Activated T-cell treated with anti-CD3 and anti-CD28 coated beads, Interleukin-2, amount 50 U/mL, for 4 hours (primary cell): ENCODE data around the gene FILIP1L. TPM values are rescaled to one million over a fixed set of nuclear protein-coding genes. Genes with fewer than 3 reads are reported as not detected.

Experiments used
- ATAC-seq, 2 donors: fragments of 200-7000 bp; cut with Tn5 transposase; one replicate each; pipeline ENCODE4 v1.10.0; 2021
- DNase-seq: peaks from one replicate; pipeline ENCODE4 v3.0.0-alpha.2; 2020
- H3K27me3 Mint-ChIP-seq: one replicate; pipeline ENCODE4 v1.8.0; 2021; ENCODE audit warnings: low read depth, mixed read lengths
- H3K36me3 Mint-ChIP-seq: one replicate; pipeline ENCODE4 v1.8.0; 2022; ENCODE audit warnings: mixed read lengths; ENCODE audit not compliant: insufficient read depth
- H3K4me1 Mint-ChIP-seq: one replicate; pipeline ENCODE4 v1.8.0; 2021; ENCODE audit warnings: low read depth, mixed read lengths
- H3K4me3 Mint-ChIP-seq: one replicate; pipeline ENCODE4 v1.8.0; 2021; ENCODE audit warnings: mild to moderate bottlenecking, moderate library complexity, mixed read lengths
- H3K9me3 Mint-ChIP-seq: one replicate; pipeline ENCODE4 v1.8.0; 2021; ENCODE audit warnings: mixed read lengths
- total RNA-seq, 3 donors: library from RNA; stranded (reverse); gene quantifications; one replicate each; pipeline ENCODE4 v1.2.1, GENCODE V29; 2021

The FILIP1L gene
- total RNA-seq, 3 donors from 2014 or later: 0.08 to 0.28 TPM; not detected in 1

DNA sequence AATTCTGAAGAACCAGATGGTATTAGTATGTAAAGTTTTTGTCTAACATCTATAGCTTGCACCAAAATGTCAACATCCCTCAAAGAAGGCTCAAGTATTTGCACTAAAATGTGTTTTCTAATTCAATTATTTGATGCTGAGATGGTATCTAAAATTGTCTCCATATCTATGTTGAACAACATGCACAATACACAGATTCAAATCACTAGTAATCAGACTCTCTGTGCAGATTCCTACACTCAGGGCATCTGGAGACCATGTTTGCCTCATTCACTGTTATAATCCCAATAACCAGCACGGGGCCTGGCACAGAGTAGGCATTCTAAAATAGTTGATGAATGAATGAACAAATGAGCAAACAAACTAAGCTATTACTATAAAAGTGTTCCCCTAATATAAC, 2.6 kb downstream of the FILIP1L start:
- ATAC-seq (no peak), DNase-seq (no peak)
- Mint-ChIP-seq H3K4me1 (no peaks in the 10 kb centered on the region), H3K36me3 (peaks cover 9% of the 10 kb centered on the region), H3K27me3 (no peaks in the 10 kb centered on the region), H3K9me3 (no peaks in the 10 kb centered on the region), H3K4me3 (no peak overlapping the region)

DNA sequence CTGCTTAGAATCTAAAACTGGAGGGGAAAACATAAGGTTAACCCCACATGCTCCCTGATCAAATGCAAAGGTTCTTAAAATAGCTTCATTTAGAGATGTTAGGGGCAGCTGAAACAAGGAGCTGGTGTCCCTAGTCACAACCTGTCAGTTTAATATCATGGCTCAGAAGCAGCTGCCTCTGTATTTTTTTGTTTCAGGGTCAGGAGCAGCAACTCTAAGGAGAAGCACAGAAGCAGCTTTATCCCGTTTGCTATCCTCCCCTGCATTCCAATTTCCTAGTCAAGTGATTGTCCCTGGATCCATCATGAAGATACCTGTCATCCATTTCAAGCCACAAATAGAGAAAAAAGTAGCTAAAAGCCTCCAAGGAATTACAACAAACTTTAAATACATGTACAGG, 4.1 kb downstream of the FILIP1L start:
- ATAC-seq (no peak), DNase-seq (no peak)
- peaks cover 9% of the 10 kb centered on the region for H3K36me3 Mint-ChIP-seq
- H3K9me3 Mint-ChIP-seq: no peaks in the 10 kb centered on the region
- no peaks in the 10 kb centered on the region for H3K27me3 Mint-ChIP-seq
- no peak overlapping the region for H3K4me3 Mint-ChIP-seq
- no peaks in the 10 kb centered on the region for H3K4me1 Mint-ChIP-seq

DNA sequence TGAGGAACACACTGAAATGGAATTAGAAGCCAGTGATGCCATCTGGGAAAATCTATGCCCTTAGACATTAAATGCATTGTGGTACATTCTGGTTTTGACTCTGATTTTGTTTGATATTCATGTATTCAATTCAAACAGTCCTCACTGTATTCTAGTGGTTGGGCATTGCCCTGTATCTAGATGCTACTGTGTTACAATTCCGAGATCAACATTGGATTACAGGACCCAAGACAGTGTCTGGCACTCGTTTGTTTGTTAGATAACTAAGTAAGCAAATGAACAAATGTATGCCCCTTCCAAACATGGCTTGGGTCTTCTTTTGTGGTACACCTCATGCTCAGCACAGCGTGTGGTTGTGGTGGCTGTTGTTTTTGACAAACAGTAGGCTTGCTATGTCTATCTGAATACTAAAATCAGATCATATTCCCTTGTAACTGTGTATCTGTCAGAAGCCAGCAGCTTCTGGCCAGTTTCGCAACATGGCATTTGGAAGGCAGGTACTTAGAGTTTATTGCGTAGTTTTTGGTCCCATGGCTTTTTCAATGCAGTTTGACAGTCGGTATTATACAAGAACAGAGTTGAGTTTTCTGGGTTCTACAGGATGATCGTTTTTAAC, 5.7 kb downstream of the FILIP1L start:
- Mint-ChIP-seq H3K4me1 (no peaks in the 10 kb centered on the region), H3K4me3 (no peak overlapping the region), H3K27me3 (no peaks in the 10 kb centered on the region), H3K9me3 (no peaks in the 10 kb centered on the region), H3K36me3 (peaks cover 4% of the 10 kb centered on the region)
- ATAC-seq (no peak), DNase-seq (no peak)

DNA sequence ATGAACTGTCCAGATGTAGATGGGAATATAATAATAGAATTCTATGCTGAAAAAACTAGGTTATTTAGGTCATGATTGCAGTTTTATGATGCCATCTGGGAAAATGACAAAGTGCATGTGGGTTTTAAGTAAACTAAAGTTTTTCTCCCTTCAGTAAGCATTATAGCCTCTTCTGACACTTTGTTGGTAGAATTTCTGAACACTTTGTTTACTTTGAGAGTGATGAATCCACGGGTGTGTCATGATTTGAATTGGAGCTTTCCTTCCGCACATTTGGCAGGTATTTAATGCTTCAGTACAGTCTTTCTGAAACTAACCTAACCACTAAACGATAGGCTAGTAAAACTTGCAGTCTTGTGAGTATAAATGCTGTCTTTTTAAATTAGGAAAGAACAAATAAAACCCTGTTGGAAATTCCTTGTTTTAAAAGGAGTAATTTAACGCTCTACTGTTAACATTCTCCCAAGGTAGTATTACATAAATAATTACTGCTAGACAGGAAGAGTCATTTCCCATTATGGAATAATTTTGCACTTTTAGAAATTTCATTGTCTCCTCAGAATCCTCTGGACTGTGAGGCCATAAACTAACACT, 7.0 kb downstream of the FILIP1L start:
- H3K4me1 Mint-ChIP-seq: no peaks in the 10 kb centered on the region
- no peaks in the 10 kb centered on the region for H3K27me3 Mint-ChIP-seq
- DNase-seq (no peak), ATAC-seq (no peak)
- peaks cover 4% of the 10 kb centered on the region for H3K36me3 Mint-ChIP-seq
- H3K9me3 Mint-ChIP-seq: no peaks in the 10 kb centered on the region
- no peak overlapping the region for H3K4me3 Mint-ChIP-seq

DNA sequence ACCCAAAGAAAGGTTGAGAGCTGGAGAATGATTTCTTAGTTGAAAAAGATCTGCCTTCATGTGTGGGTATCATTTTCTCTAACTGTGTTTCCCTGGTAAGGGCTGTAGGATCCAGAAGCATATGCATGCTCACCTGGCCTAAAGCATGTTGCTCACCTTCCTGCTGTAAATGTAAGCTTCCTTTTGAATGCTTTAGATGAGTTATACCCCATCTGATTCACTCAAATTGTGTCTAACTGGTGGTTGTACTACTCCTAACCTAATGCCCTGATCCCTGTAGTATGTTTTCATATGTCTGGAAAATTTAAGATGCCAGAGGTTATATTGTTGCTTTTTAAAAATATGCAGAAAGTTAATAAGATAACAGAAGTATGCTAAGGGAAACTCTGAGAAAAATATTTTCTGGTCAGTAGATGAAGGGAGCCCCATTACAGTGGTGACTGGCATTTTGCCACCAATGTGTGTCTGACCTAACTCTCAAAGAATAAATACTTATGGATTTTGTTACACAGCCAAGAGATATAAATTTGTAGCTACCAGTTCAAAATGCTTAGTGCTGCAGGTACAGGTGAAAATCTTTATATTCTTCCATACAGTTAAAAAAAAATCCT, 7.7 kb downstream of the FILIP1L start:
- DNase-seq (no peak), ATAC-seq (no peak)
- Mint-ChIP-seq H3K36me3 (peaks cover 4% of the 10 kb centered on the region), H3K4me1 (no peaks in the 10 kb centered on the region), H3K4me3 (no peak overlapping the region), H3K9me3 (no peaks in the 10 kb centered on the region), H3K27me3 (no peaks in the 10 kb centered on the region)

DNA sequence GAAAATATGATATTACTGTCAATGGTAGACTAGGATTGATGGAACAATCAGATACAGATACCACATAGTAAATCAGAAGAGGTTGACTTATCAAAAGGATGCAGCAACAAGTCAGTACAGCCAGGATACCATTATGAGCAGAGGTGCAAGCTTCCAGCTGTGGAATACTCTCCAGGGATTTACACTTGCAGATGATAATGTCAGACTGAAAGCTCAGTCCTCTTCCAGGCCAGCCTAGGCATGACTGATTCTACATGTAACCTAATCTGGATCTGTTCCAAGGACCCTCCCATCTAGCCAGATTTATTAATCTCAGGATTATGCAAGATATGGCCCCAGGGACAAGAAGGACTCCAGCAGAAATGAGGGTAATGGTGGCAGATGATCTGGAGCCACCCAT, 8.2 kb downstream of the FILIP1L start:
- no peaks in the 10 kb centered on the region for H3K4me1 Mint-ChIP-seq
- no peaks in the 10 kb centered on the region for H3K27me3 Mint-ChIP-seq
- no peaks in the 10 kb centered on the region for H3K9me3 Mint-ChIP-seq
- DNase-seq (no peak), ATAC-seq (no peak)
- H3K36me3 Mint-ChIP-seq: peaks cover 5% of the 10 kb centered on the region
- no peak overlapping the region for H3K4me3 Mint-ChIP-seq

DNA sequence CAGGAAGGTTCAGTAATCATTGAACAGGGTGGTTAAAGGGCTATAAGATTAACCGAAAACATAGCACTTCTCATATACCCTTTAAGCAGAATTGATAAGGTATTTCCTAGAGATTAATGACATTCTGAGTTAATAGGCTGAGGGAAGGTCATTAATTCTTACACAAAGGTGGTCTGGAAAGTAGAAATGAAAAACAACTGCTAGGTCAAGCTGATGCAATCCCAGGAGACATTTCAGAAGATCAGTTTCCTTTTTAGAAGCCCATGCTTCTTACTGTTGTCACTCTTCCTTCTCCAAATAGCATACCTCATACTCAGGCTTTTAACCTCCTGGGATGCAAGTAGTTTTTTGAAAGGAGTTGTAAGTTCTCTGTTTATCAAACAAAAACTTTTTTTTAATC, 8.8 kb downstream of the FILIP1L start:
- Mint-ChIP-seq H3K9me3 (no peaks in the 10 kb centered on the region), H3K4me1 (no peaks in the 10 kb centered on the region), H3K4me3 (no peak overlapping the region), H3K27me3 (no peaks in the 10 kb centered on the region), H3K36me3 (peaks cover 6% of the 10 kb centered on the region)
- no peak for ATAC-seq
- no peak for DNase-seq

DNA sequence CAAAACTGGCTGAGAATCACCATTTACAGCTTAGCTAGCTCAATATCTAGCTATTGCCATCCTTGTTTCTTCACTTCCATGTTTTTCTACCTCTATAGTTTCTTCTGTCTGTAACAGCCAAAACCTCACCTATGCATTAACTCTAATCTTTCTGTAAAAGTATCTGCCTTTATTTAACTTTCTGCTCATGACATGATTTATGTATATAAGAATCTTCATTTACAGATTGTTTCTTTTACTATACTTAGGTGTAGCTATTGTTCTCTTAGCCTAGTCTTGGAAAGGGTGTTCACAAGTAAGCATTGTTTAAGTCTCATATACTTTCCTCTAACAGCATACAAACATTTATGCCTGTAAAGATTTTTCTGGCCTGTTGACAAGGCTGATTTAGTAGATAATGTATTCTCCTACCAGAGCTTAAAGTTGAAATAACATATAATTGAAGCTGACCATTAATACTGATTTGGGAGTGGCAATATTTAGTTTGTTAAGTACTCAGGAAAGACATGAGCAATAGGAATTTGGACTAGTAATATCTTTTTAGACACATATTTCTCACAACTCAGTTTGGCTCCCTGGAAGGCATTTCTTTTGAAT, 9.4 kb downstream of the FILIP1L start:
- Mint-ChIP-seq H3K36me3 (peaks cover 7% of the 10 kb centered on the region), H3K4me1 (no peaks in the 10 kb centered on the region), H3K9me3 (no peaks in the 10 kb centered on the region), H3K27me3 (no peaks in the 10 kb centered on the region), H3K4me3 (no peak overlapping the region)
- no peak for ATAC-seq
- no peak for DNase-seq

DNA sequence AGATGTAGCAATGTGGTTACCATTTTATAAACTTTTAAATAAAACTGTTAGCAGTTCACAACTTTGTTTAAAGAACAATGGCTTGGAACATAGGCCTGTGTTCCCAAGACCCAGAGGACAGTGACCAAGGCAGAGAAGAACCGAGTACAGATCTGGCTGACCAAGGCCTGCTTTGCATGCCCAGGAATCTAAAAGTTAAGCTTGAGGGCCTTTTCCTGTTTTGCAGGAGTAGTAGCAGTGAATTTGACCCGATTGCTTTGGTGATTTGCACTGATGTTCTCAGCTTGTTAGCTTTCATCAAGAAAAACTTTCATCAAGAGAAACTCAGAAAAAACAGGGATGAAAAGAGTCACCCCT, 9.9 kb downstream of the FILIP1L start:
- Mint-ChIP-seq H3K36me3 (peaks cover 7% of the 10 kb centered on the region), H3K4me1 (no peaks in the 10 kb centered on the region), H3K4me3 (no peak overlapping the region), H3K27me3 (no peaks in the 10 kb centered on the region), H3K9me3 (no peaks in the 10 kb centered on the region)
- ATAC-seq (no peak), DNase-seq (no peak)

DNA sequence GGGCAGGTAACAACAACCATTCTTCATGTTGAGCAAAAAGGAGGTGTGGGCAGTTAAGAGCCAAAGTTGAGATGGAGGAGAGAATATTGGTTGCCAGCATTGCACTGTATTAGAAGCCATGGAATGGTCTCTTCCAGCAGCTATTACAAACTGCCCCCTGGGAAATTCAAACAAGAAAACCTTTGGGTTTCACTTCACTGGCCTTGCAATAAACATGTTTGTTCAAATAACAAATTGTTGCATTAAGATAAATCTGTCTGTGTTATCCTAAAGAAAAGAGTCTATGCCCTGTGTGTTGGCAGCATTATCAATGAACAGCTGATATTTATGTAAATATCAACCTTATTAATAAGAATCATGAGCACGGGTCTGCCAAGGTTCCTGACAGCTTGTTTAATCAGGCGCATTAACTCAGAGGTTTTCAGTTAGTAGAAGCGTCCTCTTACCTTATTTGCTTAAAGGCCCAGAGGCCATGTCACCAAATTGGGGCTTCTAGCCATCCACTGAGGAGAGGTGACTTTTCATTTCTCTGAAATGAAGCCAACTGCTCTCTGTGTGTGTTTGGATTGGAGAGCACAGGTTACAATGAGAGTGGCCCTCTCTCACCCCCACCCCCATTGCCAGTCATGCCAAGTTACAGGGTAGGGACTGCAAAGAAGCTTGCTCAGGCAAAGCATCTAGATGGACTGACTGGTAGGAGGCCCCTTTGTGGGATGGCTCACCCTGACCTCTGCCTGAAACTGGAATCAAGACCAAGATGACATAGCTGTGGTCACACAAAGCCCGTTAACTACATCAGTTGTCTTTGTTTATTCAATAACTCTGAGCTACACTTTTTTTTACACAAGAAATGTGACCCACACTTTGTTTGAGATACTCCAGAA, 10.5 kb downstream of the FILIP1L start:
- Mint-ChIP-seq H3K4me1 (no peaks in the 10 kb centered on the region), H3K9me3 (no peaks in the 10 kb centered on the region), H3K36me3 (peaks cover 7% of the 10 kb centered on the region), H3K27me3 (no peaks in the 10 kb centered on the region), H3K4me3 (no peak overlapping the region)
- ATAC-seq (no peak), DNase-seq (no peak)

DNA sequence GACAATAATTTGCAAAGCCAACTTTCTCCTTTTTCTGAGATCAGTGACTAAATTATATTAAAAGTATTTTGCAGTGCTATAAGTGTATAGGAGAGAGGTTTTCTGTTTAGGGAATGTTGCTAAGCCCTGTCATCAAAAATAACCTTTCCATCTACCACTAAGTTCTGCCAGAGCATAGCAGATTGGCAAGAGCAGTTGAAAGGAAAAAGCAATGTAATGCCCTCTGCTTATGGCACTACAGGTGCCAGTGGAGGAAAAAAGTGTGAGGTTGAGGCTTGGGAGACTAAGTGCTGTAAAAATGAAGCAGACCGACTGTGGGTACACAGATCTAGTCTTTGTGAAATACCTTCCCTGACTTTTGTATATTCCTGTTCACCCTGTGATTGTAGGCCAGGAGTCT, 11.5 kb downstream of the FILIP1L start:
- H3K9me3 Mint-ChIP-seq: no peaks in the 10 kb centered on the region
- no peak for DNase-seq

DNA sequence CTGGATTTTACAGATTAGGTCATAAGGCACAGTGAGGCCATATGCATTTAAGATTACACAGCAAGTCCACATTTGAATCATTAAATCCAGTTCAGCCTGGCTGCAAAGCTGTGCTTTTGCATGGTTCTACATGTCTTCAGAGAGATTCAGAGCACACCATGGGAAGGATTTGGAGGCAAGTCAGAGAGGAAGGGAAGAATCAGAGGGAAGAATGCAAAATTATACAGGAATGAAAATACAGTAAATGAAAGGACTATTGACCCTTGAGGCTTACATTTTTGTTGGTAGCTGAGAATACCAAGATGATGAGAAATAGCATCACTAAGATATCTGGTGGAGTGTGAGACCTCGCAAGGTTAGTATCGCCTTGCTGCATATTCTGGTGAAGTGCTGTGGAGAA, 13.9 kb downstream of the FILIP1L start:
- Mint-ChIP-seq H3K4me3 (no peak overlapping the region), H3K4me1 (no peaks in the 10 kb centered on the region), H3K9me3 (no peaks in the 10 kb centered on the region), H3K27me3 (no peaks in the 10 kb centered on the region), H3K36me3 (peaks cover 17% of the 10 kb centered on the region)
- no peak for DNase-seq
- ATAC-seq: no peak

More for the DNA sequence above, 11.5 kb downstream of the FILIP1L start:
- no peak for ATAC-seq
- Mint-ChIP-seq H3K4me1 (no peaks in the 10 kb centered on the region), H3K36me3 (peaks cover 7% of the 10 kb centered on the region), H3K27me3 (no peaks in the 10 kb centered on the region), H3K4me3 (no peak overlapping the region)

DNA sequence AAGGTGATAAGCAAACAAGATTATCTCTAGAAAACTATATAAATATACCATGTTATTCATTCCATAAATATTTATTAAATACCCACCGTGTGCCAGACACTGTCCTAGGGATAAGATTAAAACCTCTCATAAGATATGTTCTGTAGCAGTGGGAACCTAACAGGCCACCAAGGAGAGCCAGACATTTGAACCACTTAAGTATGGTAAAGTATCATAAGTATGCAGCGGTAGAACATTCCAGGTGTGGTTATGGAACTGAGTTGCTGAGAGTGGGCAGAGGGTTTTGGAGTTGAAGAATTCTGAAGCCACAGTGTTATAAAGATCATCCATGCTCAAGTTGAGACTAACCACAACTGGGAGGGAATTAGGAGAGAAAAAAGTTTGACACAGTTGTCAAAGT, 14.7 kb downstream of the FILIP1L start:
- H3K4me3 Mint-ChIP-seq: no peak overlapping the region
- peaks cover 17% of the 10 kb centered on the region for H3K36me3 Mint-ChIP-seq
- no peaks in the 10 kb centered on the region for H3K9me3 Mint-ChIP-seq
- no peaks in the 10 kb centered on the region for H3K27me3 Mint-ChIP-seq
- ATAC-seq: no peak
- H3K4me1 Mint-ChIP-seq: no peaks in the 10 kb centered on the region
- no peak for DNase-seq

DNA sequence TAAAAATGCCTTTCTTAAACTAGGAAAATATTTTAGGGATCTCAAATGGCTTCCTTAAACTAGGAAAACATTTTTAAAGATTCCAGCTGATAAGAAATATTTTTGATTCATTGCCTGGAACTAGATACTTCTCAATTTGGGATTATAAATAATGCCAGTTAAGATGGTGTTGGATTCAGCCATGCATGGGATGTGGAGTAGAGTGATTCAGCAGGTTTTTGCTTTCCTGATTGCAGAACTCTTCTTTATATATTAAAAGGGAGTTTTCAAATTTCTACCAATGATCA, 15.6 kb downstream of the FILIP1L start:
- Mint-ChIP-seq H3K27me3 (no peaks in the 10 kb centered on the region), H3K9me3 (no peaks in the 10 kb centered on the region), H3K36me3 (peaks cover 17% of the 10 kb centered on the region), H3K4me1 (no peaks in the 10 kb centered on the region), H3K4me3 (no peak overlapping the region)
- ATAC-seq (no peak), DNase-seq (no peak)
